GM12865 (cell line): Measurements from ENCODE around the gene LIPC.

Source experiments
- DNase-seq: peaks from one replicate; pipeline ENCODE4 v3.0.0; 2010; ENCODE audit warnings: low read depth
- H3K4me3 ChIP-seq: 2 replicates; pipeline ENCODE4 v1.5.1; 2011; ENCODE audit warnings: mild to moderate bottlenecking, low read depth, low read length, control low read depth
- CTCF ChIP-seq: IDR thresholded peaks from 2 replicates; pipeline ENCODE4 v1.5.1; 2011; ENCODE audit warnings: low read length, control low read depth, low read depth, inconsistent platforms; ENCODE audit not compliant: insufficient read depth; ENCODE audit errors: missing control alignments

LIPC gene

GRCh38 chr15:58489289-58490085, 57.7 kb downstream of the LIPC start:
- no peak for TF ChIP-seq CTCF
- H3K4me3 ChIP-seq, result no peak overlapping the region
- no peak for DNase-seq

- DNase-seq, result no peak
- no peak overlapping the region for H3K4me3 ChIP-seq
- TF ChIP-seq CTCF, result no peak
Measured at GRCh38 chr15:58490086-58490887, 58.5 kb downstream of the LIPC start.

GRCh38 chr15:58490888-58491473, 59.2 kb downstream of the LIPC start:
- H3K4me3 ChIP-seq, result no peak overlapping the region
- DNase-seq, result no peak
- TF ChIP-seq CTCF, result no peak

GRCh38 chr15:58491499-58492202, 59.9 kb downstream of the LIPC start:
- no peak for DNase-seq
- no peak overlapping the region for H3K4me3 ChIP-seq
- TF ChIP-seq CTCF, result no peak

- no peak overlapping the region for H3K4me3 ChIP-seq
- no peak for TF ChIP-seq CTCF
- no peak for DNase-seq
Measured at GRCh38 chr15:58492661-58493397, 61.0 kb downstream of the LIPC start.

GRCh38 chr15:58494567-58494966, 62.8 kb downstream of the LIPC start:
- DNase-seq, result no peak
- no peak for TF ChIP-seq CTCF
- no peak overlapping the region for H3K4me3 ChIP-seq
